ENCODE data around the gene RNF114.
"Not testable (repeated sequence)": the region's sequence is repeated elsewhere in the genome, so short reads cannot be mapped to it uniquely, and the experiment has no call there.

DNA sequence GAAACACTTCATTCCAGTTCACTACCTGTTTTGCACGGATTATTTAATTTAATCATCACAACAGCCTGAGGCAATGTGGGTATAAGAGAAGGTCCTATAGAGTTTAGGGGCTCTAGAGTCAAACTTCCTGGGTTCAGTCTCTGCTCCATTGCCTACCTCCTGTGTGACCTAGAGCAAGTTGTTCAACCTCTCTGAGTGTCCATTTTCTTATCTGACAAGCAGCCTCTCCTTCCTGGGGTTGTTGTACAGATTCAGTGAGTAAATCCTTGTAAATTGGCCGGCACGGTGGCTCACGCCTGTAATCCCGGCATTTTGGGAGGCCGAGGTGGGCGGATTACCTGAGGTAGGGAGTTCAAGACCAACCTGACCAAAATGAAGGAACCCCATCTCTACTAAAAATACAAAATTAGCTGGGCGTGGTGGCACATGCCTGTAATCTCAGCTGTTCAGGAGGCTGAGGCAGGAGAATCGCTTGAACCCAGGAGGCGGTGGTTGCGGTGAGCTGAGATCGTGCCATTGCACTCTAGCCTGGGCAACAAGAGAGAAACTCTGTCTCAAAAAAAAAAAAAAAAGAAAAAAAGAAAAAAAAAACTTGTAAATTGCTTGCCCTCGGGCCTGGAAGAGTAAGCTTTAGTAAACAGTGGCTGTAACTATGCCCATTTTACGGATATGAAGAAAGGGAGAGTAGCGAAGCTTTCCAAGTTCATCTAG, 62.4 kb downstream of the RNF114 start:
- TF ChIP-seq, protein P1, sequence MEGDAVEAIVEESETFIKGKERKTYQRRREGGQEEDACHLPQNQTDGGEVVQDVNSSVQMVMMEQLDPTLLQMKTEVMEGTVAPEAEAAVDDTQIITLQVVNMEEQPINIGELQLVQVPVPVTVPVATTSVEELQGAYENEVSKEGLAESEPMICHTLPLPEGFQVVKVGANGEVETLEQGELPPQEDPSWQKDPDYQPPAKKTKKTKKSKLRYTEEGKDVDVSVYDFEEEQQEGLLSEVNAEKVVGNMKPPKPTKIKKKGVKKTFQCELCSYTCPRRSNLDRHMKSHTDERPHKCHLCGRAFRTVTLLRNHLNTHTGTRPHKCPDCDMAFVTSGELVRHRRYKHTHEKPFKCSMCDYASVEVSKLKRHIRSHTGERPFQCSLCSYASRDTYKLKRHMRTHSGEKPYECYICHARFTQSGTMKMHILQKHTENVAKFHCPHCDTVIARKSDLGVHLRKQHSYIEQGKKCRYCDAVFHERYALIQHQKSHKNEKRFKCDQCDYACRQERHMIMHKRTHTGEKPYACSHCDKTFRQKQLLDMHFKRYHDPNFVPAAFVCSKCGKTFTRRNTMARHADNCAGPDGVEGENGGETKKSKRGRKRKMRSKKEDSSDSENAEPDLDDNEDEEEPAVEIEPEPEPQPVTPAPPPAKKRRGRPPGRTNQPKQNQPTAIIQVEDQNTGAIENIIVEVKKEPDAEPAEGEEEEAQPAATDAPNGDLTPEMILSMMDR (IDR thresholded peaks at IDR 0.05): not testable (repeated sequence)
- TF ChIP-seq POLR2A (IDR thresholded peaks at IDR 0.05): not testable (repeated sequence)
